Measurements from ENCODE around the gene MYMX. TPM values are rescaled to one million over a fixed set of nuclear protein-coding genes. Genes with fewer than 3 reads are reported as not detected.

Gene MYMX
- total and polyA plus RNA-seq, 2 of the 13 experiments (the other 11 are each of a cell fraction or from before 2014, with no cell fraction given): not detected

GRCh38 chr6:44262467-44263353 lies 46.0 kb downstream of the MYMX start (continued):
- TF ChIP-seq HNF1A (IDR thresholded peaks at IDR 0.05; ENCODE audit: low read depth) (no peak), HNF1A (CRISPR knock-in tag; IDR thresholded peaks at IDR 0.05; ENCODE audit: borderline replicate concordance) (no peak), KMT2A (CRISPR knock-in tag; IDR thresholded peaks at IDR 0.05) (no peak), SMAD1 (CRISPR knock-in tag; IDR thresholded peaks at IDR 0.05; ENCODE audit: borderline replicate concordance, low read depth) (no peak), SRY (CRISPR knock-in tag; IDR thresholded peaks at IDR 0.05) (no peak), TMF1 (CRISPR knock-in tag; IDR thresholded peaks at IDR 0.05; ENCODE audit: low read depth) (no peak), NR2F2 (IDR thresholded peaks at IDR 0.05; ENCODE audit: borderline replicate concordance, low read depth) (no peak), HNF4G (IDR thresholded peaks at IDR 0.05; ENCODE audit: borderline replicate concordance, low read depth, low read length) (no peak), HNF4G (CRISPR knock-in tag; IDR thresholded peaks at IDR 0.05; ENCODE audit: borderline replicate concordance, low read depth) (no peak), SMARCC2 (IDR thresholded peaks at IDR 0.05) (no peak), SKIL (CRISPR knock-in tag; IDR thresholded peaks at IDR 0.05; ENCODE audit: borderline replicate concordance) (no peak)
- TF ChIP-seq, protein P1, sequence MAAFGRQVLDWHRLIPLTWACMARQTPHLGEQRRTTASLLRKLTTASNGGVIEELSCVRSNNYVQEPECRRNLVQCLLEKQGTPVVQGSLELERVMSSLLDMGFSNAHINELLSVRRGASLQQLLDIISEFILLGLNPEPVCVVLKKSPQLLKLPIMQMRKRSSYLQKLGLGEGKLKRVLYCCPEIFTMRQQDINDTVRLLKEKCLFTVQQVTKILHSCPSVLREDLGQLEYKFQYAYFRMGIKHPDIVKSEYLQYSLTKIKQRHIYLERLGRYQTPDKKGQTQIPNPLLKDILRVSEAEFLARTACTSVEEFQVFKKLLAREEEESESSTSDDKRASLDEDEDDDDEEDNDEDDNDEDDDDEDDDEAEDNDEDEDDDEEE (CRISPR knock-in tag; IDR thresholded peaks at IDR 0.05): no peak
